Activated naive CD4-positive, alpha-beta T cell treated with anti-CD3 and anti-CD28 coated beads, Interleukin-2, amount 50 U/mL, for 16 hours (primary cell): Measurements from ENCODE around the gene MCF2L.
"Not testable (repeated sequence)": the region's sequence is repeated elsewhere in the genome, so short reads cannot be mapped to it uniquely, and the experiment has no call there.

Experiments used
- DNase-seq: peaks from one replicate; pipeline ENCODE4 v3.0.0-alpha.2; 2020

Gene MCF2L

DNA sequence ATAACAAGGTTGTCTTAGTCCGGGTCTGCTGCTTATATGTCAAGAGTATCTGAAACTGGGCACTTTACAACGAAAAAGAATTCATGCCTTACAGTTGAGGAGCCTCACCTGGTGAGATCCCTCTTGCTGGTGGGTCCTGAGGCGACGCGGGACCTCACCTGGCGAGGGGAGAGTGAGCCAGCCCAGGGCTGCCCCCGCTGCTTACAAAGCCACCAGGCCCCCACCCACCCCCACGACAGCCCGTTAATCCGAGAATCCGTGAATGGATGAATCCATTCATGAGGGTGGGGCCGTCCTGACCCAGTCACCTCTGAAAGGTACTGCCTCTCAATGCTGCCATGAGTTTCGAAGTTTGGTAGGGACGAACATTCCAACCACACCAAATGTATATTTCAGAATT, 82.6 kb downstream of the MCF2L start:
- DNase-seq, result no peak

DNA sequence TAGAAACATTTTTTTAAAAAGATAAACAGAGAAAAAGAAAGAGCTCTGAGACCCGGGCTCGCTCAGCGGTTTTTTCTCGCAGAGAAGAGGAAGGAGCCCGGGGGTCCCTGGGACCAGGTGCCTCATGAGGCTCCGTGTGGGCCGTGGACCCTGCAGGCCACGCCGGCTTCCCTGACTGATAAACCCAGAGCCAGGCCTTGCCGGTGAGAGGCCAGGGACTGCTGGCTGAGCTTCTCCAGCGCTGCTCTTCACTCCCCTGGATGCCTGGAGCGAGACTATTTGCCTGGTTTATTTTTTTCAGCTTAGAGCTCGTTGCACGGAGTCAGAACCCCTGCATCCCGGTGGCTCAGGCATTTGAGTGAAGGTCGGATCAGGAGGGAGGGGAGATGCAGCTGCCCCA, 83.2 kb downstream of the MCF2L start:
- DNase-seq, result no peak

DNA sequence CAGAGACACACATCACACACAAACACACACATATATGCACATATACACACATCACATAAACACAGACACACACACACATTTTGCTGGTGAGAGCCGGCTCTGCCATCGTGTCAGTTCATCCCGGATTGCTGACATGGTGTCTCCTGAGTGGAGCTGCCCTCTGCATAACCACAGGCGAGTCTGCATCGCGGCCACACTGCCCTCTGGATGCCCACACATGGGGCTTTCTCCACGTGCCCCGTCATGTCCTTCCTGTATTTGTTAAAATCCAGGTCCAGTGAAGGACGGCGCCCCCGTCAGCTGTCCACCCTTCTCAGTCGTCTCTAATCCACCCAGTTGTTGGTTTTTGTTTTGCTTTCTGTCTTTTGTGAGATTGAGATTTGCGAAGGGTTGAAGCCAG, 84.0 kb downstream of the MCF2L start:
- no peak for DNase-seq

DNA sequence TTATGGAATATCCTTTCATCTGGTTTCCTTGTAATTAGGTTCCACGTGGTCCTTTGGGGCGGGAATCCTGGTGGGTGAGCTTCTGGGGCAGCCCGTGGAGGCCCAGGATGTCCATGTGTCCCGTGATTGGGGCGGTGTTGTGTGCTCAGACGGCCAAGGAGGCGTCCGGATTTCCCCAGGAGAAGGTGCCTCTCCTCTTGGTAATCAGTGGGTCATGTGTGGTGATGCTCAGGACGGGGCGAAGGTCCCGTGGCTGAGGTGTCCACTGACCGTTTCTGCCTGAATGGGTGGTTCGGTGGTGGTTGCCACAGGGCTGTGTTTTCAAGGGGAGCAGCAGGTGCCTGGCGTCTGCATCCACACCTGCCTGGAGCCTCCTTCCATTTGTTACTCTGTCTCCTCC, 84.4 kb downstream of the MCF2L start:
- no peak for DNase-seq

DNA sequence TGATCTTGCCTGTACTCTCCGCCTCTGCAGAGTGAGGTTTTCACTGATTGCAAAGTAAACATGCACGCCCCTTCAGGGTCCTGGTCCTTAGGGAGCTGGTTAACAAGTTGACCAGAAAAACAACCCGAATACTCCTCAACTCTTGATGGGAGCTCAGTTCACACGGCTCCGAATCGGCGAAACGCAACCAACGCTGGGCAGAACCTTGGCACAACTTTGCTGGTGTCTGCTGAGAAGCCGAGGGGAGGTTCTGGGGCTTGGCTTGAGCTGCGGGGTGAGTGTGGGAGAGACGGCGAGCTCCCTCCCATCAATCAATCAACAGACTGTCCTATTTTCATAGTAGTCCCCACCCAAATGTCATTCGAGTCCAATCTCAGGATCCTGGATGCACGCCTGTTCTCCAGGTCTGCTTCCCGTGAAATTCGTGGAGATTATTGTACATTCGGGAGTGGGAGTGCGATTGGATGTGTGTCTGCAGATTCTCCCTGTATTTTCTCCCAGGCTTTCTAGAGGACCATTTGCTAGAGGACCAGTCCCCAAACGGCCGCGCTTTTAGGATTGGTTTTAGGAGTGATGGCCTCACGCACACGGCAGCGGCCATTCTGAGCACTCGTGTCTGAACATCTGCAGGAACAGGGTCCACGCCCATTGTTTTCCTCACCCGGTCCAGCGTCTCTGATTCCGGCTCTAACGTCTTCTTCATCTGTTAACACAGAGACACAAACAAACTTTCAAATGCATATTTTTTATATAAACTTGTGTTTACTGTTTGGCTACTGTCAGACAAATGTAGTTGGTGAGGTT, 85.0 kb downstream of the MCF2L start:
- DNase-seq, result no peak

DNA sequence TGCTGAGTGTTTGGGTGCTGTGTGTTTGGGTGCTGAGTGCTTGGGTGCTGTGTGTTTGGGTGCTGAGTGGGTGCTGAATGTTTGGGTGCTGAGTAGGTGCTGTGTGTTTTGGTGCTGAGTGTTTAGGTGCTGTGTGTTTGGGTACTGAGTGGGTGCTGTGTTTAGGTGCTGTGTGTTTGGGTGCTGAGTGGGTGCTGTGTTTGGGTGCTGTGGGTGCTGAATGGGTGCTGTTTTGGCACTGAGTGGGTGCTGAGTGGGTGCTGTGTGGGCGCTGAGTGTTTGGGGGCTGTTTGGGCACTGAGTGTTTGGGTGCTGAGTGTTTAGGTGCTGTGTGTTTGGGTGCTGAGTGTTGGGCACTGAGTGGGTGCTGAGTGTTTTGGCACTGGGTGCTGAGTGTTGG, 88.1 kb downstream of the MCF2L start:
- DNase-seq, result no peak

DNA sequence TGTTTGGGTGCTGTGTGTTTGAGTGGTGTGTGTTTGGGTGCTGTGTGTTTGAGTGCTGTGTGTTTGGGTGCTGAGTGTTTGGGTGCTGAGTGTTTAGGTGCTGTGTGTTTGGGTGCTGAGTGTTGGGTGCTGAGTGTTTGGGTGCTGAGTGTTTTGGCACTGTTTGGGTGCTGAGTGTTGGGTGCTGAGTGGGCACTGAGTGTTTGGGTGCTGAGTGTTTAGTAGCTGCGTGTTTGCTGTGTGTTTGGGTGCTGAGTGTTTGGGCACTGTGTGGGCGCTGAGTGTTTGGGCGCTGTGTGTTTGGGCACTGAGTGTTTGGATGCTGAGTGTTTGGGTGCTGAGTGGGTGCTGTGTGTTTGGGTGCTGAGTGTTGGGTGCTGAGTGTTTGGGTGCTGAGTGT, 88.5 kb downstream of the MCF2L start:
- DNase-seq, result not testable (repeated sequence)

DNA sequence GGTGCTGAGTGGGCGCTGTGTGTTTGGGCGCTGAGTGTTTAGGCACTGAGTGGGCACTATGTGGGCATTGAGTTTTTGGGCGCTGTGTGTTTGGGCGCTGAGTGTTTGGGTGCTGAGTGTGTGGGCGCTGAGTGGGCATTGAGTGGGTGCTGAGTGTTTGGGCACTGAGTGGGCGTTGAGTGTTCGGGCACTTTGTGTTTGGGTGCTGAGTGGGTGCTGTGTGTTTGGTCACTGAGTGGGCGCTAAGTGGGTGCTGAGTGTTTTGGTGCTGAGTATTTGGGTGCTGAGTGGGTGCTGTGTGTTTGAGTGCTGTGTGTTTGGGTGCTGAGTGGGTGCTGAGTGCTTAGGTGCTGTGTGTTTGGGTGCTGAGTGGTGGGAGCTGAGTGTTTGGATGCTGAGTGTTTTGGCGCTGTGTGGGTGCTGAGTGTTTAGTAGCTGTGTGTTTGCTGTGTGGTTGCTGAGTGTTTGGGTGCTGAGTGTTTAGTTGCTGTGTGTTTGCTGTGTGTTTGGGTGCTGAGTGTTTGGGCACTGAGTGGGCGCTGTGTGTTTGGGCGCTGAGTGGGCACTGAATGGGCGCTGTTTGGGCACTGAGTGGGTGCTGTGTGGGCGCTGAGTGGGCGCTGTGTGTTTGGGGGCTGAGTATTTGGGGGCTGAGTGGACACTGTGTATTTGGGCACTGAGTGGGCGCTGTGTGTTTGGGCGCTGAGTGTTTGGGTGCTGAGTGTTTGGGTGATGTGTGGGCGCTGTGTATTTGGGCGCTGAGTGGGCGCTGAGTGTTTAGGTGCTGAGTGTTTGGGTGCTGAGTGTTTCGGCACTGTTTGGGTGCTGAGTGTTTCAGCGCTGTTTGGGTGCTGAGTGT, 89.3 kb downstream of the MCF2L start:
- no peak for DNase-seq

DNA sequence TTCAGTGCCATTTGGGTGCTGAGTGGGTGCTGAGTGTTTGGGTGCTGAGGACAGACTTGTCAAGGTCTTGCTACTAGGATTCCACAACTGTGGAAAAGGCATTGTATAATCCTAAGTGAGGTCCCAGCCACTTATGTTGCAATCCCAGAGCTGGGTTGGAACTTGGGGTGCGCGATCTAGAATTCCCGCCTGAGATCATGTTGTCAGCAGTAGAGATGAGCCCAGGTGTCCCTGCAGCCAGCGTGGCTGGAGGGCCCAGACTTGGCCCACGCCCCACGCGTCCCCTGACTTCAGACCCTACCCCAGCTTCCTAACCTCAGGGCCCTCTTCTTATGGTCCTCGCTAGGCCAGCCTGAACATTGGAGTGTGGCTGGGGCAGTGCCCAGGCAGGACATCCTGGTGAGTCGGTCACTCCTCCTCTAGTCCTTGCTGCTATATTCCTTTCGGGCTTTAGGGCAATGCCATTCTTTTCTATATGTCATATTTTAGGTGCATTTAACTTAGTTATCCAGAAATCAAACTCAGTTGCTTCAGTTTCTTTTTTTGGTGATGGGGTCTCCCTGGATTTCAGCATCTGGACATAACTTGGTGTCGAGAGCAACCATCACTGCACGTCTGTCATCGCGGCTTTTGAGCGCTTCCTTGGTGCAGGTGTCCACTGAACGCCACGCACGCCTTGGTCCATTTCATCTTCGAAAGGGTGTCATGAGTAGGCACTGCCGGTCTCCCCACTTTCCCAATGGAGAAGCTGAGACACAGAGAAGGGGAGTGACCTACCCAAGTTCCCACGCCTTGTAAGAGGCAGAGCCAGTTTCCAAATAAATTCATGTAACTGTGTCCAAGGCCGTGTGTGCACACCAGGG, 90.2 kb downstream of the MCF2L start:
- DNase-seq, result no peak

DNA sequence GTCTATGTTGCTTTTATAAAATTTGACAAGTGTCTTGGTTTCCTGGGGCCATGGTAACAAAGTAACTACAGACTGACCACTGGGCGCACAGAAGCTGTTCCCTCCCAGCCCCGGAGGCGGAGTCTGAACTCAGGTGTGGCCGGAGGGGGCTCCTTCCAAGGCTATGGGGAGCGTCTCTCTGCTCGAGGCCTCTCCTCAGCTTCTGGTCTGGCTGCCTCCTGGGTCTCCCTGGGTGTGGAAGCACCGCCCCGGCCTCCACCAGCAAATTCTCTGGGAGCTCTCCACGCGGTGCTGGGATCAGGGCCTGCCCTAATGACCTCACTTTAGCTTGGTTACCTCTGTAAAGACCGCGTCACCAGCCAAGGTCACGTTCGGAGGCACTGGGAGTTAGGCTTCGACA, 90.9 kb downstream of the MCF2L start:
- DNase-seq, result no peak

DNA sequence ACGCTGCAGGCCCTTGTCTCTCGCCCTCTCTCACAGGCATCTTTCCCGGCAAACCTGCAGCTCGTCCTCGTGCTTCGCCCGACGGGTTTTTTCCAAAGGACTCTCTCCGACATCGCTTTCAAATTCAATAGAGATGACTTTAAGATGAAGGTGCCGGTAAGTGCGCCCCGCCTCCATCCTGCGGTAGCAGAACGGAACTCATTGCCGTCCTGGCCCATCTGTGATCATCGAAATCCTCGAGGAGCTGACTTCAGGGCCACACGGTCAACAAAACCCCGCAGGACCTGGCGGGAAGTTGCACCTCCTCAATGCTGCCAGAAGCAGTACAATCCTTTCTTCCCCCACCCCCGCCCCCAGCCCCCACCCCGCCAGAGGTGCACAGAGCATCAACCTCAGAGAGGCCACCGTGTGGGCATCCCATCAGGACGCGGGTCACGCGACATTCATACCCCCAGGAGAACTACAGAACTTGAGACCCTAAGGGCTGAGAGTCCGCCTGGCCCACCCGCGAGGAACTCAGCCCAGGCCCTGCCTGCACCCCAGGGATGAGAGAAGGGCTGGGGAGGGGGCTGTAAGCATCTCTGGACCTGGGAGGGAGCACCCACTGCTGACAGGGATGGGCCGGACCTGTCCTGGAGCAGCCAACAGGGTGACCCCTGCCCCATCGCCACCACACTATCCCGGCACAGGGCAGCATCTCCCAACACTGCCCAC, 91.7 kb downstream of the MCF2L start:
- DNase-seq, result no peak

DNA sequence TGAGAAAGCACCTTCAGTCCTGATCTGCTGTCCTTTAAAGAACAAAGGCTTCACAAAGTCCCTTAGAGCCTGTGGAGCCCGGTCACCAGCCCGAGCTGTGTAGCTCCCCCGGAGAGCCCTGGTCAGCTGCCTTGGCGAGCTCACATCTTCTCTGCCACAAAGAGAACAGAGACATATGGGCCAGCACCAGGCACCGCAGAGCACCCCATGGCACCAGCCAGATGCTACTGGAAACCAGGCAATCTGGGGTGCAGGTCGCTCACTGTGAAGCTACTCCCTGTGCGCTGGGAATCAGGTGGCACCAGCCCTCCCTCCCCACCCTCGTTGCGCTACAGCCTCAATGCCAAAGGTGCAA, 92.2 kb downstream of the MCF2L start:
- DNase-seq, result no peak

DNA sequence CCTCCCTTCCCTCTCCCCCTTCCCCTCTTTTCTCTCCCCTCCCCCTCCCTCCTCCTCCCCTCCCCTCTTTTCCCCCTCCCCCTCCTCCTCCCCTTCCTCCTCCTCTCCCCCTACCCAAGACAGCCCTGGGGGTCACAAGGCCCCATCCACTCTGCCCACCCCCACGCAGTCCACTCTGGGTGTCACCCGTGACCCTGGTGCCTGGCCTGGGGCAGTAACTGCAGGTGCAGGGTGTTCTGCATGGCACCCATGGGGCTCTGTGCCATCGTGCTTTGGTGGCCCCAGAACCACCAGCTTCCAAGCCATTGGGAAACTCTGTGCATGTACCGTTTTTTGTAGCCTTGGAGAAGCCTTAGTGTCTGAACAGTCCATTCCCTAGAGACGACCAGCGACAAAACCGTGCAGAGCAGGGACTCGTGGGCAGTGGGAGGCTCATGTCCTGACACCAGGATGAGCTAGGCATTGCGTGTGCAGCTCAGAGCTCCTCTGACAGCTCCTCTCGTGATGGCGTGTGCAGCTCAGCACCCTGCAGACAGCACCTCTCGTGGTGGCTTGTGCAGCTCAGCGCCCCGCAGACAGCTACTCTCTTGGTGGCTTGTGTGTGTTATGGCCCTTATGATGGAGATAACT, 92.9 kb downstream of the MCF2L start:
- DNase-seq, result no peak

DNA sequence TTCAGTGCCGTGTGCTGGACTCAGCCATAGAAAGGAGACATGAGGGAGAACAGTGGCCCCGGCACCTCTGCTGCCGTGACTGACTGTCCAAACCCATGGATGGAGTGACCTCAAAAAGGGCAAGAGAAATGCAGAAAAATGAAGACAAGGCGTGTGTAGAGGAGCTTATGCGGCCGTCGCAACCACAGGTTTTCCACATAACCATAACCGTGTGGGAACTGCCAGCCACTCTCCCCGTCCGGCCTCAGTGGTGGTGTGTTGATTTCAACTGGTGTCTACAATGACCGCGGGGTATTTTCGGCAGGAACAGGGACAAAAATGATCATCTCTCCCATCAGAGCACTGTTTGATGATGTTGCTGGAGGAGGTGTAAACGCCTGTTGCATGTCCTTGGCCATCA, 93.7 kb downstream of the MCF2L start:
- no peak for DNase-seq

DNA sequence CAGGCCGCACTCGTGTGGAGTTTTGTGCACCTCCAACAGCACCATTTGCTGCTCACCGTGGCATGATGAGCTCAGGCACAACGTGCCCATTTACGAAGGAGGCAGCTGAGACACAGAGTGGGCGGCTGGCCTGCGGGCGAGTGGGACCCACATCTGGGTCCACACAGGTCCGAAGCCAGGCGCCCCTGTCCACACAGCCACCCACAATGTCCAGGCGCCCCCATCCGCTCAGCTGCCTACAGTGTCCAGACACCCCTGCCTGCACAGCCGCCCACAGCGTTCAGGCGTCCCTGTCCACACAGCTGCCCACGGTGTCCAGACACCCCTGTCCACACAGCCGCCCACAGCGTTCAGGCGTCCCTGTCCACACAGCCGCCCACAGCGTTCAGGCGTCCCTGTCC, 94.1 kb downstream of the MCF2L start:
- no peak for DNase-seq

DNA sequence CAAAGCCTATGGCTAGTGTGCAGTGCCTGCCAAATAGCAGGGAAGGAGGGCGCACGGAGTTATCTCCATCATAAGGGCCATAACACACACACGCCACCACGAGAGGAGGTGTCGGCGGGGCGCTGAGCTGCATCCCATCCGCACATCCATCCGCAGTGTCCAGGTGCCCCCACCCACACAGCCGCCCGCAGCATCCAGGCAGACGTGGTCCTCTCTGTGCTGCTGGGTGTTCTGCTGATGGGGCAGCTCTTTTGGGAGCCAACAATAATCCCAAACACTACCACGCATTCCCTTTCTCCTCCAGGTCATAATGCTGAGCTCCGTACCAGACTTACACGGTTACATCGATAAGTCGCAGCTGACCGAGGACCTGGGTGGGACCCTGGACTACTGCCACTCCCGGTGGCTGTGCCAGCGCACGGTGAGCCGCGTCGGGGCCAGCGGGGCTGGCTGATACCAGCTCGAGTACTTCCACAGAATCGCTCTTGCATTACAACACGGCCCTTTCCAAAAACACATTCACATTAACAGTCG, 95.1 kb downstream of the MCF2L start:
- no peak for DNase-seq

DNA sequence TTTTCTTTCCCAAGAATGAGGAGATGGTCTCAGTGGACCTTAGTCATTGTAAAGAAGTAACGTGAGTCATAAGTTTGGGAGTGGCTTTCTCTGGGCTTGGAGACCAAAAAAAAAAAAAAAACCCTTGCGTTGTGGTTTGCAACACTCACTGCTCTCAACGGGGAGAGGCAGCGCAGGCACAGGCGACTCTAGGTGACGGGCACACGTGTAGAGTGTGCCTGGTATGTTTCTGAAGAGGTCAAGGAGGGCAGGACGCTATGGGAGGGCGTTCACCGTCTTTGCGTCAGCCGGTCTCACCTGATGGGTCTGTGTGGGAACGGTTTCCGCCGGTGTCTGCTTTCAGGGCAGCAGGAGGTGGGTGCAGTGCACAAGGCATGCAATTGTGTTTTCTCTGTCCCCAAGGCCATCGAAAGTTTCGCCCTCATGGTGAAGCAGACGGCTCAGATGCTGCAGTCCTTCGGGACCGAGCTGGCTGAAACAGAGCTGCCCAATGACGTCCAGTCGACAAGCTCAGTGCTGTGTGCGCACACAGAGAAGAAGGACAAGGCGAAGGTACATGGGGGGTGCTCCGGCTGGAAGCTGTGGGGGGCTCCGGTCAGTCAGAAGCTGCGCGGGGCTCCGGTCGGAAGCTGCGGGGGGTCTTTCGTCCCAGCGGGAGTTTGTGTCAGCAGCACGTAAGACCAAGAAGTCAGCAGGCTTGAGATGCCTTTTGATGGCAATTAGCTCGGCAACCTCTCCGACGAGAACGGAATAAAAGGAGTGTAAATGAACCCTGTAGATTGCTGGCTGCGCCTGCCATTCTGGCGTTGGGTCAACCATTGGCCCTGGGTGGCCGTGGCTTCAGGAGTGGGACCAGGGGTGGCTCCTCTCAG, 95.8 kb downstream of the MCF2L start:
- DNase-seq, result no peak

DNA sequence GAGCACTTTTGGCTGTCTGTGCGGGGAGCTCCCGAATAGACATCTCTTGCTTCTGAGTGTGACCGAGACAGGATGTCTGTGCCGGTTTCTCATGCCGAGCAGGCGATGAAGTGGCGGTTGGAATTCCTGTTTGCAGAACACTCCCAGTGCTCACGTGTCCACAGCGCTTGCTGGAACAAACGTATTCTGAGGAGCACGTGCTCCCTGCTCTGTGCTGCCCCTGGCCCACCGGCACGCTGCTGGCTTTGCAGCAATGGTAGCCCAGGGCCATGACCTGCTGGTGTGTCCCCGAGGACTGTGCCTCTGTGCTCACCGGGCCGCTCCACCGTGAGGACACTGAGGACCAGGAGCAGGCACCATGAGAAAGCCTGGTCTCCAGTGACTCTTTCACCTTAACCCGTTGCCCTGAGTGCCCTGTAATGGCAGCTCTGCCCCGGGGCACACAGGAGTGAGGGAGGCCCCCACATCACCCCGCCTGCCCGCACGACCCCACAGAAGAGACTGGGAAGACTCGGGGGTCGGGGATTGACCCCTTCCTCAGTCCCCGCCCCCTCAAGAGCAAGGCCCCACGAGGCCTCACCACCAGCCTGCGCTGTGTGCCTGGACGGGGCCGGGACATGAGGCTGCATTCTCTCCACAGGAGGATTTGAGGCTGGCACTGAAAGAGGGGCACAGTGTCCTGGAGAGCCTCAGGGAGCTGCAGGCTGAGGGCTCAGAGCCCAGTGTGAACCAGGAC, 96.6 kb downstream of the MCF2L start:
- DNase-seq, result no peak

DNA sequence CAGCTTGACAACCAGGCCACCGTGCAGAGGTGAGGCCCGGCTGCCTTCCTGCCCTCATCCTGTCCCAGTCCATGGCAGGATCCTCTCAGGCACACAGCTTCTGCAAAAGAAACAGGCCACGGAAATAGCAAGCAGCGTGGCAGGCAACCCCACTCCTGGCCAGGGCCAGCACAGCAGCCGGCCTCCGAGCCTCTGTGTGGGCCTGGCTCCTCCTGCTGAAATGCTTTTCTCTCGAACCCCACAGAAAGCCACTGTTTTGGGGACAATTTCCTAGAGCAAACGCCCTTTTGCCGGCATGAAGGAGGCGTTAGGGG, 97.1 kb downstream of the MCF2L start:
- DNase-seq, result no peak

DNA sequence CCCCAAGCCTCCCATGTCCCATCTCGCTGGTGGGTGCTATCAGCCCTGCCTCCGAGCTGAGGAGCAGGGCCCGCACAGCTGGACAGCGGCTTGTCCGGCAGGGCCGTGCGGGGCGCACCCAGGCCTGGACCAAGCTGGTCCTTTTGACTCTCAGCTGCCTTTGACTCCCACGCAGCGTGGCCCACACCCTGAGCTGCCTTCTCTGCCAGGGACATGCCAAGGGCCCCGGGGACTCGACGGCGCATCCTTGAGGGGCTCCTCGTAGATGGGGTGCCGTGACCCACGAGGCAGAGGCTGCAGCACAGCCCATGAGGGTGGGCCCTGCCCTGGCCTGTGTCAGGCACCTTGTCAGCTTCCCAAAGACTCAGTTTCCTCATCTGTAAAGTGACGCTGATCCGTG, 97.7 kb downstream of the MCF2L start:
- DNase-seq, result no peak
